D721Med (cell line): ENCODE data around the gene CEP170B.

Experiments
- DNase-seq: peaks from one replicate; pipeline ENCODE4 v3.0.0; 2011; ENCODE audit warnings: low spot score; ENCODE audit not compliant: insufficient read length
- FAIRE-seq: peaks from 2 replicates; lab custom pipeline; 2011; peaks lifted over from hg19 to GRCh38; lab: Jason Lieb, UNC
- CTCF ChIP-seq: IDR thresholded peaks from 2 replicates; pipeline ENCODE4 v1.5.1; 2012; ENCODE audit warnings: mild to moderate bottlenecking, control low read depth; ENCODE audit not compliant: insufficient read depth; ENCODE audit errors: missing control alignments

Gene CEP170B

GRCh38 chr14:104925855-104926609, 61.0 kb downstream of the CEP170B start:
- no peak for DNase-seq
- no peak for FAIRE-seq
- TF ChIP-seq CTCF, result no peak

DNA sequence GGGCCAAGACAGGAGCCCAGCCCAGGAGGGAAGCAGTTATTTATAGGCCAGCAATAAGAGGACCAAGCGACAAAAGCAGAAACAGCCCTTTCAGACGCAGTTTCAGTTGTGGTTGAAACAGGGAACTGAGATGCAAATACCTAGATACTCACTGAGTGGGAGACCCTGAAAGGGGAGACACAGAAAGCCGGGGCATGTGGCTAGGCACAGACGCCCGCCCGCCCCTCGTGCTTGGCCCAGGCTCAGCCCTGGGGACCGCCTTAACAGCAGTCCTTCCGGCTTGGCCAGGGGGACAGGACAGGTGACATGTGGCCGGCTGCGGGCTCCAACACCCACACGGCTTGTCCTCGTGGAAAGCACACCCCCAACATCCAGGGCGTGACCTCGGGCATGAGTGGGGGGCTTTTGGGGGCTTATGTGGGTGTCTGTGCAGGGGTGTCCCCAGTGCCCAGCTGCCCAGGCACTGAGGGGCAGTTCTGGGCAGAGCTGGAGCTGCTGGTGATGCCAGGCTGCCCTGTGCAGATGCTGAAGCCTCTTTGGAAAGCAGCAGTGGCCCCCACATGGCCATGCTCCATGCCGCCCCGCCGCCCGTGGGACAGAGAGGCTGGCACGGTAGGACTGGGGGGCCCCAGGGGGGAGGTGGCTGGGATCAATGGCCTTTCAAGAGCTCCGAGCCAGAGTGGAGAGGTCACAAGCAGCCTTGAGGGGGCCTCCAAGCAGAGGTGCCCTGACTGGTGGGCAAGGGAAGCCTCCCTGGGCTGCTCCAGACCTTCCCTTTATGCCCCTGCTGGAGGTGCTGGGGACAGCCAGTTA, 61.8 kb downstream of the CEP170B start:
- FAIRE-seq (no peak), DNase-seq (no peak)
- TF ChIP-seq CTCF, result no peak

DNA sequence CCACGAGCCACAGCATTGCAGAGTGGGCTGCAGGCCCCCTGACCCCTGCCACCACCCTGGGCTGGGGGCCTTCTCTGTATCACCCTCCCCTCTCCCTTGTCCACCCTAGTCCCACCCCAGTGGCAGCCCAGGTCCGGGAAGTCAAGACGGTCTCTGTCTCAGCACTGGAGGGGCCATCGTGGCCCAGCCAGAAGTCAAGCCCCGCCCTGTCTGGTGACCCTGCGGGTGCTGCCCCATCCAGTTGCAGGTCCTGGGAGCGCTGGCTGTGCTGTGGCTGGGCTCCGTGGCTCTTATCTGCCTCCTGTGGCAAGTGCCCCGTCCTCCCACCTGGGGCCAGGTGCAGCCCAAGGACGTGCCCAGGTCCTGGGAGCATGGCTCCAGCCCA, 62.4 kb downstream of the CEP170B start:
- no peak for FAIRE-seq
- TF ChIP-seq CTCF, result no peak
- DNase-seq, result no peak

GRCh38 chr14:104927901-104928300, 62.8 kb downstream of the CEP170B start:
- no peak for DNase-seq
- no peak for FAIRE-seq
- no peak for TF ChIP-seq CTCF

DNA sequence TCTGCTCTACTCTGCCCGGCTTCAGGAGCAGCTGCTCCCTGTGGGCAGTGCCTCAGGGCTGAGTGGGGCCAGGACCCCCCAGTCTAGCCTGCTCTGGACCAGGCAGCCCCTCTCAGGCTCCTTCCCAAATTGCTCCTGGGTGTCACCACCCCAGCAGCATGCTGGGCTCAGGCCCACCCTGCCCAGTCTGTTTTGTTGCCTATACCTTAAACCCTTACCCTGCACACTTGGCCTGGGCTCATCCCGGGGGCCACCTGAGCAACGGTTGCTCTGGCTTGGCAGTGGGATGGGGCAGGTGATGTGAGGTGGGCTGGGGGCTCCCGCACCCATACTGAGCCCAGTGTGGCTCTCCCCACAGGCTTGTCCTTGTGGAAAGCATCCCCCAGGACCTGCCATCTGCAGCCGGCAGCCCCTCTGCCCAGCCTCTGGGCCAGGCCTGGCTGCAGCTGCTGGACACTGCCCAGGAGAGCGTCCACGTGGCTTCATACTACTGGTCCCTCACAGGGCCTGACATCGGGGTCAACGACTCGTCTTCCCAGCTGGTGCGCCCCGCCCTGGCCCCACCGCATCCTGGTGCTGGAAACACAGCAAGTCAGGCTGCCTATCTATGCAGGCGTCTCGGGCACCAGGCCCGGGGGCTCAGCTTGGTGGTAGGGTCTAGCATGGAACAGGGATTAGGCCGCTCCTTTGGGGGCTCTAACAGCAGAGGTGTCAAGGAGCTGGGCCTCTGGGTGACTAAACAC, 63.5 kb downstream of the CEP170B start:
- DNase-seq (no peak), FAIRE-seq (no peak)
- no peak for TF ChIP-seq CTCF

DNA sequence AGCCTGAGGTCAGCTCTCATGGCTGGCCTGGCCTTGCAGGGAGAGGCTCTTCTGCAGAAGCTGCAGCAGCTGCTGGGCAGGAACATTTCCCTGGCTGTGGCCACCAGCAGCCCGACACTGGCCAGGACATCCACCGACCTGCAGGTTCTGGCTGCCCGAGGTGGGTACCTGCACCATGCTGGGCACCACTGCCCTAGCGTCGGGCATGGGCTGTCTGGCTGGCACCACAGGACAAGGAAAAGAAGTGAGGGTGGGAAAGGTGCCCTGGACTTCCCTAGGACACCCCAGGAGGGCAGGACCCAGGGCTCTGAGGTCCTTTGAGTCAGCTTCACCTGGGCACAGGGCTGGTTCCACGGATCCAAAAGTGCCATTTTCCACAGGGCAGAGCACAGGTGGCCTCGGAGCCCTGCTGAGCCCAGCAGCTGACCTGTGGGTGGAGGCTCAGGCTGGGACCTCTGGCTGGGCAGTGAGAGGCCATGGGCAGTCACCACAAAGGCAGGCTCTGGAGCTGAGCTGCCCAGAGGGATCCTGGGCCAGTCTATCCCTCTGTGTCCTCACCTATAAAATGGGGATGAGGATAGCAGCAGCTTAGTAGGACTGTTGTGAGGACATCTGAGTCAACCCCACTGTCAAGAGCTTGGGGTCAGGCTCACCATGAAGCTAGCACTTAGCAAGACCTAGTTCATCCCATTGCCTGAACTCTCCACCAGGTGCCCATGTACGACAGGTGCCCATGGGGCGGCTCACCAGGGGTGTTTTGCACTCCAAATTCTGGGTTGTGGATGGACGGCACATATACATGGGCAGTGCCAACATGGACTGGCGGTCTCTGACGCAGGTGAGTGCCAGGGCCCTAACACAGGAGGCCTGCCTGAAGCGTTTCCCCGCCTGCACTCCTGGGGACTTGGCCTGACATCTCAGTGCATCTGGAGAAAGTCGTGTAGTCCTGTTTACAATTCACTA, 64.5 kb downstream of the CEP170B start:
- DNase-seq, result no peak
- TF ChIP-seq CTCF, result no peak
- FAIRE-seq, result no peak
